ENCODE results near the gene ACP7. TPM values are rescaled to one million over a fixed set of nuclear protein-coding genes. Genes with fewer than 3 reads are reported as not detected.
A peak's percentile ranks its signal among the peaks of the same experiment; 100 is the strongest.

ACP7 gene
- total and polyA plus RNA-seq, 2 of the 4 experiments (the other 2 are of a cell fraction): not detected

- WGBS, 2 experiments (ENCODE audit: extremely low coverage in 2 of 2, insufficient read length in 1 of 2): 80% methylated on average over 4 of the region's 11 CpGs; no CpG with 5 or more reads in 1 of the 2 experiments
- H4K8ac ChIP-seq (ENCODE audit: low read depth in 2 of 2, low read length in 2 of 2): no peak overlapping the region
- no TSS peak for BruUV-seq (replicated peaks)
Observed at GRCh38 chr19:39155114-39155700, 71.0 kb downstream of the ACP7 start.

More at GRCh38 chr19:39155114-39155700, 71.0 kb downstream of the ACP7 start:
- dilution Hi-C loops (cut with HindIII; ENCODE audit: low sequenced_read_pairs, unreplicated experiment) (no loop called here), intact Hi-C loops (cut with micrococcal nuclease) (no loop called here), in situ Hi-C loops (cut with MboI; ENCODE audit: low sequenced_read_pairs) (no loop called here)
- TF ChIP-seq POLR2A (IDR thresholded peaks at IDR 0.05; ENCODE audit: low read depth, low read length) (no peak), MXI1 (IDR thresholded peaks at IDR 0.05; ENCODE audit: borderline replicate concordance, low read depth, low read length) (no peak), MAFK (IDR thresholded peaks at IDR 0.05; ENCODE audit: low read depth, low read length) (no peak), SMC3 (IDR thresholded peaks at IDR 0.05; ENCODE audit: low read depth, low read length) (no peak), CEBPB (IDR thresholded peaks at IDR 0.05; ENCODE audit: low read depth, low read length) (no peak)
- TF ChIP-seq, protein P1, sequence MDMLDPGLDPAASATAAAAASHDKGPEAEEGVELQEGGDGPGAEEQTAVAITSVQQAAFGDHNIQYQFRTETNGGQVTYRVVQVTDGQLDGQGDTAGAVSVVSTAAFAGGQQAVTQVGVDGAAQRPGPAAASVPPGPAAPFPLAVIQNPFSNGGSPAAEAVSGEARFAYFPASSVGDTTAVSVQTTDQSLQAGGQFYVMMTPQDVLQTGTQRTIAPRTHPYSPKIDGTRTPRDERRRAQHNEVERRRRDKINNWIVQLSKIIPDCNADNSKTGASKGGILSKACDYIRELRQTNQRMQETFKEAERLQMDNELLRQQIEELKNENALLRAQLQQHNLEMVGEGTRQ (IDR thresholded peaks at IDR 0.05; ENCODE audit: low read depth, low read length): no peak
- H3K18ac ChIP-seq (ENCODE audit: low read depth, low read length): no peak overlapping the region
- H3K27ac ChIP-seq (ENCODE audit: insufficient read depth, low read length): no peak overlapping the region
- no peak overlapping the region for H3K9ac ChIP-seq (ENCODE audit: low read depth, low read length)
- H2AK5ac ChIP-seq (ENCODE audit: low read depth, low read length): no peak overlapping the region
- H4K20me1 ChIP-seq (ENCODE audit: insufficient read depth, low read length): peaks cover 49% of the 10 kb centered on the region
- no peak overlapping the region for H3K4me3 ChIP-seq (ENCODE audit: insufficient read depth, low read depth, low read length)
- H2AFZ ChIP-seq (replicated peaks; ENCODE audit: low read length, poor library complexity): no peak overlapping the region
- no peak overlapping the region for H3K4me2 ChIP-seq (ENCODE audit: low read depth, low read length)
- H2BK5ac ChIP-seq (ENCODE audit: low read depth, low read length, poor library complexity, severe bottlenecking): no peak overlapping the region
- peak overlapping the region; percentile 28 for H2AK9ac ChIP-seq (replicated peaks; ENCODE audit: low read depth, low read length, poor library complexity)
- H3K4ac ChIP-seq (ENCODE audit: low read depth, low read length): no peak overlapping the region
- no peaks in the 10 kb centered on the region for H3K27me3 ChIP-seq (ENCODE audit: control insufficient read depth, insufficient read depth, low read length)
- no peak overlapping the region for H4K5ac ChIP-seq (ENCODE audit: low read depth, low read length)
- H2BK15ac ChIP-seq (ENCODE audit: low read depth, low read length): no peak overlapping the region
- H3K9me1 ChIP-seq (ENCODE audit: insufficient read depth, low read length): peaks cover 28% of the 10 kb centered on the region
- ATAC-seq (ENCODE audit: low read depth) (no peak), DNase-seq (no peak)
- H3K36me3 ChIP-seq (ENCODE audit: control insufficient read depth, insufficient read depth, low read length): no peaks in the 10 kb centered on the region
- ChIA-PET POLR2A (ENCODE audit: unreplicated experiment) (no interaction called here), CTCF (interaction anchor here (1.1 kb wide), 1 partner anchor 33 kb away, joined by 3 read pairs; no protein-coding TSS in a partner anchor)
- H2BK120ac ChIP-seq (ENCODE audit: low read depth, low read length): no peak overlapping the region
- no peak overlapping the region for H3K56ac ChIP-seq (ENCODE audit: extremely low read depth, insufficient read depth, low read length)
- H4K91ac ChIP-seq (ENCODE audit: insufficient read depth, low read depth, low read length): no peak overlapping the region
- peaks cover 43 to 80% of the 10 kb centered on the region in 2 experiments for H3K79me1 ChIP-seq (ENCODE audit: low read depth in 1 of 2, low read length in 2 of 2)
- H3K9me3 ChIP-seq (ENCODE audit: control insufficient read depth, insufficient read depth, low read length): no peaks in the 10 kb centered on the region
- H3K4me1 ChIP-seq (ENCODE audit: control insufficient read depth, insufficient read depth, low read length): peaks cover 20% of the 10 kb centered on the region
- H2BK20ac ChIP-seq (ENCODE audit: low read depth, low read length): no peak overlapping the region
- H3K14ac ChIP-seq (replicated peaks; ENCODE audit: low read depth, low read length): no peak overlapping the region
- H3K23ac ChIP-seq (ENCODE audit: low read depth, low read length): no peak overlapping the region
